ENCODE data around the gene NAT9. TPM values are rescaled to one million over a fixed set of nuclear protein-coding genes. Genes with fewer than 3 reads are reported as not detected.

The NAT9 gene
- total RNA-seq, 1 donor from 2014 or later, result 59.6 TPM

GRCh38 chr17:74730491-74731346 lies 45.4 kb downstream of the NAT9 start:
- H3K4me1 Mint-ChIP-seq (ENCODE audit: low read depth), result no peaks in the 10 kb centered on the region
- no peak overlapping the region for H3K4me3 Mint-ChIP-seq (ENCODE audit: low read depth)
- no peaks in the 10 kb centered on the region for H3K9me3 Mint-ChIP-seq (ENCODE audit: low read depth)

GRCh38 chr17:74729866-74730265 lies 46.3 kb downstream of the NAT9 start:
- Mint-ChIP-seq H3K27me3 (peaks cover 3% of the 10 kb centered on the region), H3K27ac (no peak overlapping the region), H3K4me1 (ENCODE audit: low read depth) (no peaks in the 10 kb centered on the region), H3K36me3 (ENCODE audit: insufficient read depth) (no peaks in the 10 kb centered on the region), H3K9me3 (ENCODE audit: low read depth) (no peaks in the 10 kb centered on the region), H3K4me3 (ENCODE audit: low read depth) (no peak overlapping the region)
- DNase-seq (ENCODE audit: low spot score, unreplicated experiment), result no peak
- TF ChIP-seq, protein P1, sequence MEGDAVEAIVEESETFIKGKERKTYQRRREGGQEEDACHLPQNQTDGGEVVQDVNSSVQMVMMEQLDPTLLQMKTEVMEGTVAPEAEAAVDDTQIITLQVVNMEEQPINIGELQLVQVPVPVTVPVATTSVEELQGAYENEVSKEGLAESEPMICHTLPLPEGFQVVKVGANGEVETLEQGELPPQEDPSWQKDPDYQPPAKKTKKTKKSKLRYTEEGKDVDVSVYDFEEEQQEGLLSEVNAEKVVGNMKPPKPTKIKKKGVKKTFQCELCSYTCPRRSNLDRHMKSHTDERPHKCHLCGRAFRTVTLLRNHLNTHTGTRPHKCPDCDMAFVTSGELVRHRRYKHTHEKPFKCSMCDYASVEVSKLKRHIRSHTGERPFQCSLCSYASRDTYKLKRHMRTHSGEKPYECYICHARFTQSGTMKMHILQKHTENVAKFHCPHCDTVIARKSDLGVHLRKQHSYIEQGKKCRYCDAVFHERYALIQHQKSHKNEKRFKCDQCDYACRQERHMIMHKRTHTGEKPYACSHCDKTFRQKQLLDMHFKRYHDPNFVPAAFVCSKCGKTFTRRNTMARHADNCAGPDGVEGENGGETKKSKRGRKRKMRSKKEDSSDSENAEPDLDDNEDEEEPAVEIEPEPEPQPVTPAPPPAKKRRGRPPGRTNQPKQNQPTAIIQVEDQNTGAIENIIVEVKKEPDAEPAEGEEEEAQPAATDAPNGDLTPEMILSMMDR (IDR thresholded peaks at IDR 0.05; ENCODE audit: unreplicated experiment), result no peak

More at GRCh38 chr17:74730491-74731346, 45.4 kb downstream of the NAT9 start:
- Mint-ChIP-seq H3K27me3 (peaks cover 3% of the 10 kb centered on the region), H3K27ac (no peak overlapping the region), H3K36me3 (ENCODE audit: insufficient read depth) (no peaks in the 10 kb centered on the region)
- no peak for DNase-seq (ENCODE audit: low spot score, unreplicated experiment)
- TF ChIP-seq, protein P1 (IDR thresholded peaks at IDR 0.05; ENCODE audit: unreplicated experiment), result no peak

DNA sequence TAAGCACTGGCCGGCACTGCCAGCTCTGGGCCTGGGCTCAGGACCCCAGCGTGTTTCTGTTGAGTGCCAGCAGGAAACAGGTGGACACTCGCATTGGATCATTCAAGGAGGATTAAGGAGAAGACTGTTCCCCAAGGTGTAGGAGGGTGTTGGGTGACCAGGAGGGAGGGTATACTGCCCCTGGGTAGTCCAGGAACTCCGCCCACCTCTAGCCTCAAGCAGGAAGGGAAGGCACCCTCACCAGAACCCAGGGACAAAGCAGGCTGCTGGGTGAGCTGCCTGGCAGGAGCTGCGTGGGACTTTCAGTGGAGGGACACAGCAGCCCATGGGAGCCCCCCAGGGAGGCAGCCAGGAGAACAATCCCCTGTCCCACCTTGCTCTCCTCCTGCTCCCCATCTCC lies 46.8 kb downstream of the NAT9 start:
- Mint-ChIP-seq H3K4me3 (ENCODE audit: low read depth) (no peak overlapping the region), H3K27ac (no peak overlapping the region), H3K4me1 (ENCODE audit: low read depth) (no peaks in the 10 kb centered on the region), H3K27me3 (peaks cover 3% of the 10 kb centered on the region), H3K9me3 (ENCODE audit: low read depth) (no peaks in the 10 kb centered on the region), H3K36me3 (ENCODE audit: insufficient read depth) (no peaks in the 10 kb centered on the region)
- DNase-seq (ENCODE audit: low spot score, unreplicated experiment), result no peak
- TF ChIP-seq, protein P1 (IDR thresholded peaks at IDR 0.05; ENCODE audit: unreplicated experiment), result no peak

- no peaks in the 10 kb centered on the region for H3K4me1 Mint-ChIP-seq (ENCODE audit: low read depth)
- no peak overlapping the region for H3K27ac Mint-ChIP-seq
- DNase-seq (ENCODE audit: low spot score, unreplicated experiment), result no peak
- H3K36me3 Mint-ChIP-seq (ENCODE audit: insufficient read depth), result no peaks in the 10 kb centered on the region
- no peaks in the 10 kb centered on the region for H3K9me3 Mint-ChIP-seq (ENCODE audit: low read depth)
- TF ChIP-seq, protein P1 (IDR thresholded peaks at IDR 0.05; ENCODE audit: unreplicated experiment), result no peak
- no peak overlapping the region for H3K4me3 Mint-ChIP-seq (ENCODE audit: low read depth)
- H3K27me3 Mint-ChIP-seq, result peaks cover 3% of the 10 kb centered on the region
These were observed 47.5 kb downstream of the NAT9 start for GRCh38 chr17:74728702-74729075.

- H3K4me1 Mint-ChIP-seq (ENCODE audit: low read depth), result no peaks in the 10 kb centered on the region
- peaks cover 3% of the 10 kb centered on the region for H3K27me3 Mint-ChIP-seq
- H3K36me3 Mint-ChIP-seq (ENCODE audit: insufficient read depth), result no peaks in the 10 kb centered on the region
- H3K4me3 Mint-ChIP-seq (ENCODE audit: low read depth), result no peak overlapping the region
- no peak overlapping the region for H3K27ac Mint-ChIP-seq
- DNase-seq (ENCODE audit: low spot score, unreplicated experiment), result no peak
- no peaks in the 10 kb centered on the region for H3K9me3 Mint-ChIP-seq (ENCODE audit: low read depth)
- TF ChIP-seq, protein P1 (IDR thresholded peaks at IDR 0.05; ENCODE audit: unreplicated experiment), result no peak
These were observed 48.0 kb downstream of the NAT9 start for GRCh38 chr17:74728033-74728701.
